NCI-H2196 (cell line): ENCODE results near the gene UBE2E2.

ENCODE experiments used
- DNase-seq: peaks from one replicate; lab custom pipeline; 2025; ENCODE audit not compliant: unreplicated experiment; lab: John Stamatoyannopoulos, UW

The UBE2E2 gene

DNA sequence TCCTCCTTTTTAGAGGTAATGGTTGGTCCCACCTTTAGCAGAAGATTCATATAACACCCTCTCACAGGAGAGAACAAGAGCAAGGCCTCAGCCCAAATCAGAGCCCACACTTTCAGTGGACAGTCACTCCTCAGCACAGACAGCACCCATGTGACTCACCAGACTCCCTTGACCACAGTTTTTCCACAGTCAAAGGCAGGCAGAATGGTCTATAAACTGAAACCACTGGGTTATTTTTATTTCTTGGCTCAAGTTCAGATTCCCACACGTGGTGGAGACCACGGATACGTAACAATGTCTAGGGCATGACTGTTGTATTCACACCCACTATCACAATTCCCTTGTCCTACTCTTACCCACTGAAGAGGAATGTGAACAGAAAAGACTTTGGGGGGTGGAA, 364.8 kb downstream of the UBE2E2 start:
- no peak for DNase-seq

DNA sequence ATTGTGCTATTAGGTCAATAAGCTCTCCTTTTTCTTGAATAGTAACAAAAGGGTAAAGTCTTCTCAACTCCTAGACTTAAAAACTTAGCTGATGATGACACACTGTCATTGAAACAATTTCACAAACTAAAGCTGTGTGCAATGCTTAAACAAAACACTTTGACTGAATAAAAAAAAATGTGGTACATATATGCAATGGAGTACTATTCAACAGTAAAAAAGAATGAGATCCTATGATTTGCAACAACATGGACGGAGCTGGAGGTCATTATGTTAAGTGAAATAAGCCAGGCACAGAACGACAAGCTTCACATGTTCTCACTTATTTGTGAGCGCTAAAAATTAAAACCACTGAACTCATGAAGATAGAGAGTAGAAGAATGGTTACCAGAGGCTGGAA, 370.7 kb downstream of the UBE2E2 start:
- DNase-seq: no peak

DNA sequence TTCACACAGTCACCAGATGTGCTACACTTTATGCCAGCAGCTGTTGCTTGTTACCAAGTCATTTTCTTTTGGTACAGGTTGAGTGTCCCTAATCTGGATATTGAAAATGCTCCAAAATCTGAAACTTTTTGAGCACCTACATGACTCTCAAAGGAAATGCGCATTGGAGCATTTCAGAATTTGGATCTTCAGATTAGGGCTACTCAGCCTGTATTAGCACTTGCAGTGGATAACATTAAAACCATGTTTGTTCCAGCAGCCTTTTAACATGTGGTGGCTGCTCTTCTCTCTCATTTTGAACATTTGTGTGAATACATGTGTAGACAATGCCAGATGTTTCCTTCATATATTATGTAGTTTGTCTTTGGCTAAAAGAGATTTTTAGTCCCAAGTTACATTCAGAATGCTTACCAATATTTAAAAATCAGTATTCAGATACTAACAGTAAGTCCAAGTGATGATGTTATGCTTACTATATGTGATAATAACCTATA, 371.7 kb downstream of the UBE2E2 start:
- no peak for DNase-seq

DNA sequence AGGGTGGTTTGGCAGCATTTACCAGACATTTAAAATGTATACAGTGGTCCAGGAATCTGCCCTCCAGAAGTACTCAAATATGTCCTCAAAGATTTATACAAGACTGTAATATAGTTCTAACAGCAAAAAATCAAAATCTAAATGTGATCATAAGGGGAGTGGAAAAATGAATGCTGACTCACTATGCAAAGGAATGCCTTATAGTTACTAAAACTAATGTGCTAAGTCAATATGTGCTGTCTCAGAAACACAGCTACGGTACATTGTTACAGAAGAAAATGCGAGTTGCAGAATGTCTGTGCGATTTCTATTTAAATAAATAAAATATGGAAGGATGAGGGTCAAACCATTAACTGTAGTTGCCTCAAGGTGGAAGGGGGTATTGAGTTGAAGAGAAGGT, 372.6 kb downstream of the UBE2E2 start:
- no peak for DNase-seq

DNA sequence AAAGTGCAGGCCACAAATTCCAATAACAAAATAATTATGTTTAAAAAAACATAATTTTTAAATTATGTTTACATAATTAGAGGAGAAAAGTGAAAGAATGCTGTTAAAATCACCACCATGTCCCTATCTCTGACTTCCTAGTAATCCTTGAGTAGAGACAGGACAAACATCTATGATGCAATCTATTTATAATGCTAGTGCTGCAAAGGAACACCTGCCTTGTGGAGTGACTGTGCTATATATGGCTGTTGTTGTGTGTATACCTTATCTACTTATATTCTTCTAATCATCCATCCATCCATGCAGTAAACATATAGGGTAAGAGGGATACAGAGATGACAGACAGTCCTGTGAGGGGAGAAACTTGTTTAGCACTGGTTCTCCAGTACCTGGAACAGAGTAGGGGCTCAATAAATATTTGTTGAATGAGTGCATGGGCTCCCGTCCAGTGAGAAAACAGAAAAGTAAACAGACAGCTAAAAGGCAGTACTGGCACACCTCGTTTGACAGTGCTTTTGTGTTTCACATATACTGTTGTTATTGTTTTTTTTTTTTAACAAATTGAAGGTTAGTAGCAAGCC, 373.3 kb downstream of the UBE2E2 start:
- DNase-seq: peak; percentile 5

DNA sequence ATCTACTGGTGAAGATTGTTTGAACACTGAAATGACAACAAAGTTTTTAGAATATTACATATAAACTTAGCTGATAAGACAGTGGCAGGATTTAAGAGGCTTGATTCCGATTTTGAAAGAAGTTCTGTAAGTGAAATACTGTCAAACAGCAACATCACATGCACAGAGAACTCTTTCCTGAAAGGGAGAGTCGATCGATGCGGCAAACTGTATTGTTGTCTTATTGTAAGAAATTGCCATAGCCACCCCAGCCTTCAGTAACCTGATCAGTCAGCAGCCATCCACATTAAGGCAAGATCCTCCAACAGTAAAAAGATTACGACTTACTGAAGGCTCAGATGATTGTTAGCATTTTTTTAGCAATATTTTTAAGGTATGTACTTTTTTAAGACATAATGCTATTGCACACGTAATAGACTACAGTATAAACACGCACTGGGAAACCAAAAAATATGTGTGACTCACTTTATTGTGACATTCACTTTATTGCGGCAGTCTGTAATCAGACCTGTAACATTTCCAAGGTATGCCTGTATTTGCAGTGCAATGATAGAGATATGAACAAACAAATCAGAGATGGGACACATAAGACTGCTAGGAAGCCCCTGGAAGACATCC, 377.1 kb downstream of the UBE2E2 start:
- DNase-seq: no peak

DNA sequence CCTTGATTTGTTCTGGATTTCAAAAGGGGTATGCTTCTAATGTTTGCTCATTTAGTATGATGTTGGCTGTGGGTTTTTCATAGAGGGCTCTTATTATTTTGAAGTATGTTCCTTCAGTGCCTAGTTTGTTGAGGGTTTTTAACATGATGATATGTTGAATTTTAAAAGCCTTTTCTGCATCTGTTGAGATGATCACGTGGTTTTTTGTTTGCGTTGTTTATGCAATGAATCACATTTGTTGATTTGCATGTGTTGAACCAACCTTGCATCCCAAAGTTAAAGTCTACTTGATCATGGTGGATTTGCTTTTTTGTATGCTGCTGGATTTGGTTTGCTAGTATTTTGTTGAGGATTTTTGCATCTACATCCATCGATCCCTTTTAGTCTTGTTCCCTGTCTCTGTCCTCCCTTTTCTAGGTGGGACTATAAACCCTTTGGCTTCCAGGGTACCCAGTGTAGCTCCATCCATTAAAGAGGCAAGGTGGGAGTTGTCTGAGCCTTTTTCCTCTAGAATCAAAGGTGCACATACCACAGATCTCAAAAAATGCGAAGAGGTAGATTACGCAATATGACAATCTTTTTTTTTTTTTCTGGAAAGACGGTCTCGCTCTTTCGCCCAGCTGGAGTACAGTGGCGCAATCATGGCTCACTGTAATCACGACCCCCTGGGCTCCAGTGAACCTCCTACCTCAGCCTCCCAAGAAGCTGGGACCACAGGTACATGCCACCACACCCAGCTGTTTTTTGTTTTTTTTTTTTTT, 381.0 kb downstream of the UBE2E2 start:
- DNase-seq: no peak

DNA sequence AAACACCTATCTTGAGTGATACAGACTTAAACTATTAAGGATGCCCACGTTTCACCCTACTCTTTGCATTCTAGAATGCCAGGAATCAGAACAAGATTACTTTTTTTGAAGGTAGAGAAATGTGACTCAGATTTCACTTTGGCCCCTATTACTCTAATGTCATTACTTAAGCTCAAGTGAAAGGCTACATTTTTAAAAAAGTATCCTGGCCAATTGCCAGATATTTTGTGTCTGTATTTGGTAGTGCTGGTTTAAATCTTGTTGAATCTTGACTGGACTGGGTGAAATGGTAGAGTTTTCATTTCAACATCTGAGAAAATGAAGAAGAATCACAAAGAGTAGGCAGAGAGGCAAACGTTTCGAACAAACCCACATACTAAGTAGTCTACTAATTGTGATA, 384.4 kb downstream of the UBE2E2 start:
- DNase-seq: no peak

DNA sequence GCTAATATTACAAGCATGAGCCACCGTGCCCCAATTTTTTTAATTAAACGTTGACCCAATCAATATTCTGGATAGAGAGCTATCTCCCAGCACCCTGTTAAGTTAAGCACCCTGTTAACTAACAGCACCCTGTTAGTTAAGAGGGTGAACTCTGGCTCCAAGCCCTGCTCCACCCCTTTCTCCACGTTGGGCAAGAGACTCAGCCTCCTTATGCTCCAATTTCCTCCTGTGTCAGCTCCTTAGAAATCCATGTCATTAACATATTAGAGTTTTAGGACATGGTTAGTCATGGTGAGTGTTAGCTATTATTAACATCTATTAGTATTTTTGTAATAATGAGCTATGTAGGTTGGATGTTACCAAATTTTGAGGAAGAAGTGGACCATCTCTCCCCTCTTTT, 385.4 kb downstream of the UBE2E2 start:
- no peak for DNase-seq

DNA sequence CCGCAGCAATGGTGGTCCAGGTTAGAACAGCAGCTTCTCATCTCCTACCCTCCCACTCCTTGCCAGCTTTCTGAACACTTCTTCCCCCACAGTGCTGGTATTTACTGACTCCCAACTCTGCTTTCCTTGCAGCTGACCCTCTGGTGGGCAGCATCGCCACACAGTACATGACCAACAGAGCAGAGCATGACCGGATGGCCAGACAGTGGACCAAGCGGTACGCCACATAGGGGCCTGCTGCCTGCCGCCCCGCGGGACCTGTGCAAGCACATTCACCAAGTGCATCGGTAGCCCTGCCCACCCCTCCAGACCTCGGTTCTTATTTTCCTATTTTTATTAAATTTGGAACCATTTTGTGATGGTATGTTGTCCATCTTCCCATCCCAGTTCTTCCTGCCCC, 386.5 kb downstream of the UBE2E2 start:
- DNase-seq: no peak

DNA sequence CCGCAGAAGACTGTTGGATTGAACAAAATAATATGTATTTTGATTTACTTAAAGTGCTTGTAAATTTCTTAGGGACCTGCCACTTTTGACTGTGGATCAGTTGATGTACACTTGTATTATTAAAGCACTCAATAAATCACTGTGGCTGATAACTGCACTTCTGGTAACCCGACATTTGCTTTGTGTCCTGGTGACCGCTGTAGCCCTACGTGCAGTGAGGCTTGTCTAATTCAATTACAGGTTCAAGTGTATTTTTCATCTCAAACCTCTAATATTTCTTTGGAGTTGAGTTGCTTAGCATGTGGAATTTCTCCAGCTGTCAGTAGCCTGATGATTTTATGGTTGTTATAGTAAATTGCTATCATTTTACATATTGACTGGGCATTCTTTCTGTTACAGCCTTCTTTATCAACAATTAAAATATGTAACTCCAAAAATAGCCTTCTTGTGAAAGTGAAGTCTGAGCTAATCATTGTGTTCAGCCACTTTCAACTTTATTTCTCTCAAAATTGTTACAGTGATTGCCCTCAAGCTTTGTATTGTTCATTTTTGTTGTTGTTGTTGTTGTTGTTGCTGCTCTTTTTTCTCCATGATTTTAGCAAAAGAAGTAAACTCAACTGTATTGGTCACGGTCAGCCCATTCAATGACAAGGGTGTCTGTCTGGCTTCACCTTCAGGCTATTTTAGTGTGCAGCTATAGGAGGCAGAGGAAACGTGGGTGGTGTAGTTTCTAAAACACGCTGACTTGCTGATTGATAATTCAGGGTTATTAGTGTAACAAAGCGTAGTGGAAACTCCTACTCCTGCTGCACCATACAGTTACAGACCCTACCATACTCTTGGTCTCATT, 387.5 kb downstream of the UBE2E2 start:
- DNase-seq: no peak

DNA sequence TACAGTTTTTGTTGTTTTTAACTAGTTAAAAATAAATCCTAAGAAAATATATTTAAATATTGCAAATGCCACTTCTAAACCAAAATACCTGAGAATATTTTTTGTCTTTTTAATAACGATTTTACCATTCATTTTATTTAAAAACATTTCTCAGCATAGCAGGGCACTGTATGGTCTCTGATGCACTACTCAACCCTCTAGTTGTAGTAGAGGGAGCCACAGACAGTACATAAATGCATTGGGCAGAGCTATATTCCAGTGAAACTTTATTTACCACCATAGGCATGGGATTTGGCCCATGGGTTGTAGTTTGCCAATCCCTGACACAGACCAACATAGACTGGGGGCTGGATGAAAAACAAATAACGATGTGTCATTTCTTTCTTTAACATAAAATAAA, 388.2 kb downstream of the UBE2E2 start:
- no peak for DNase-seq

DNA sequence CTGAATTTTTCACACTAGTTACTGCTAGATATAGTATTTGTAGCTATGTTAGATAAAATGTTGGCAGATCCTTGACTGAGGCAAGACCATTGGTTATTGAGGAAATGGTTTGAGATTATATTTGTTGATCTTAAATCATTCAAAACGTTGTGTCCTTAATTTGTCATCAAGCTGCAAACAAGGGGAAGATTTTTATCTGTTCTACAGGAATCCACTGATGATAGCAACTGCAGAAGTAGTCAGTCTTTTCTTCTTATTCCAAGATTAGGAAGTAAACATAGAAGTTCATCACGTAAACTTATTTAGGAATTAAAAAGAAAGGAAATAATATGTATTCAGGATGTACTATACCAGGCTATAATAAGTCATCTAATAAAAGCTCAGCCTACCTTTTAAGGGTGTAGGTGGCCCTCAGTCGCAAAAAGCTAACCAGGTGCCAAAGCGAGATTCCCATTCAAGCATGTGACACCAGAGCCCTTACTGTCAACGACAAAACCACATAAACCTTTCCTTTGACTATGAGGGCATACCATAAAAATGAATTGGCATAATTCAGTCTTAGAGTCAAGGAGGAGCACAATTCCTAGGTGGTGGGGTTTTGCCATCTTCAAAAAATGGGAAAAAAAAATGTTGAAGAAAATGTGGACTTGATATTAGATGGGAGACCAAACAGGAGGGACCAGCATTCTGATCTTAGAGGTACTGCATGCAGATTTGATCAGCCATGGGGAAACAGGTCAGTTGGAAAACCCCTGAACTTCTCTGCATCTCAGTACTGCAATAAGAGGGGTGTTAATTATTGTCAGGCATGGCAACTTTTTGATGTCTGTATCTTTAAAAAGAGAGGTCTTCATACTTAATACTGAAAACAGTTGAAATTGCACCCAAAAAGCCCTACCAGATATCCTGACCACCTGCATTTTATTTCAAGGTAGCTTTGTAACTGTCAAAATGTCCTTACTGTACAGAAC, 390.1 kb downstream of the UBE2E2 start:
- DNase-seq: no peak

DNA sequence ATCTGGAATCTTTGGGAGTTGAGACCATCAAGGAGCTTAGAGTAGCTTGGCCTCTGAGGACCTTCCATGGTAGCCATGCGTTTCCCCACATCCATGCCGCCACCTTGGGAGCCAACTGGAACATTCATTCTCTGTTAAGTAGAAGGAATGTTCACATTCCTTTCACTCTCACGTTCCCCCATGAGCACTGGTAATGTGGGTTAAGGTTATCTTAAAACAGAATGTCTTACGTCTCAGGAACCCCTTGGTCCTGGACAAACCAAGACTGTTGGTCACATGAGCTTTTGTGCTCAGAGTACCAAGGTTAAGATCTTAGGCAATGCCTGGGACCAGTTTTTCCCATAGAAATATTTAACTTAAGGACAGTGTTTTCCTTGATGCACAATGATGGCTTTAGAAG, 390.9 kb downstream of the UBE2E2 start:
- DNase-seq: no peak

DNA sequence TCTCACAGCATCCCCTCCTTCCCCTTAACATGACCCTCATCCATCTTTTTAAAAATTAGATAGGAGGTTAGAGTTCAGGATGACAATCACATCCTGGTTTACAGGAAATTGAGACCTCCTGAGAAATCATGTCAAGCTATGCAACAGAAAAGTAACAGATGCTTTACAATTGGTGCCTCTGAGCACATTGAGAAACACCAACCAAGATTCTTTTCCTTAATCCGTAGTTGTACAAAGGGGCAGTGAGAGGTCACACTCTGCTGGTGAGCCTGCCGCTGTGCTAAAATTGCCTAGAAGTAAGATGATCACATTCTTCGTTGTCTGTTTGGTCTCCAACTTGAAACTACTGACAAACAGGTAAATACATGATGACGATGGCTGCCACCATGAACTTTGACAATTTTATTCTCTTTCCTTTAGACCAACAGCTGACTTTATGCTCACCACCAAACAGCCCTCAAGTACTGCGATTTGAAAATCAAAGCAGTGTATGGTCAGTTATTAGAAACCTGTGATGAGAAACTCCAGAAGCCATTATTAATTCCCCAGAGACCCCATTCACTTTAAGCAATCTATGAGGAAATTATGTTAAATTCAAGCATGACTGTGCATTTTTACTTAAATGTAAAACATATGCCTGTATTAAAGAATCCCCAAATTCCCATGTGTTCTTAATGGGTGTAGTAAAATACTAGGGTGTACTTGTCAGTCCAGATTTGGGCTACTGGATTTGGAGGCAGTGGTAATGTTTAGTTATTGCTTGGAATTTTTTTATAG, 392.0 kb downstream of the UBE2E2 start:
- no peak for DNase-seq

DNA sequence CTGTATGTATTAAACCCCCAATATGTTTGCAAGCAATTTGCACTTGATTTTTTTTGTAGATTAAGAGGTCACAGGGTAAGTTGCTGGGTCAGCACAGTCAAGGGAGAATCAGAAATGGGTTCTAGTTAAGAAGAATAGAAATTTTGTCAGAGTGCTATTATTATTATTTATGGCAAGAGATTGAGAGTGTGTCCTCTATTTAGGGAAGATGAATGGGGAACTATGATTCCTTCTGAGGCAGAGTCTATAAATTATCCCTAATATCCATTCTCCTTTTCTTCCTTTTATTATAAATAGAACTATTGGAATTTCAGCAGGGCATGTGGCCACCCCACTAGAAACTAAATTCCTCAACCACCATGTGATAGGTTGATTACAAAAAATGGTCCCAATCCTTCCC, 392.7 kb downstream of the UBE2E2 start:
- no peak for DNase-seq

DNA sequence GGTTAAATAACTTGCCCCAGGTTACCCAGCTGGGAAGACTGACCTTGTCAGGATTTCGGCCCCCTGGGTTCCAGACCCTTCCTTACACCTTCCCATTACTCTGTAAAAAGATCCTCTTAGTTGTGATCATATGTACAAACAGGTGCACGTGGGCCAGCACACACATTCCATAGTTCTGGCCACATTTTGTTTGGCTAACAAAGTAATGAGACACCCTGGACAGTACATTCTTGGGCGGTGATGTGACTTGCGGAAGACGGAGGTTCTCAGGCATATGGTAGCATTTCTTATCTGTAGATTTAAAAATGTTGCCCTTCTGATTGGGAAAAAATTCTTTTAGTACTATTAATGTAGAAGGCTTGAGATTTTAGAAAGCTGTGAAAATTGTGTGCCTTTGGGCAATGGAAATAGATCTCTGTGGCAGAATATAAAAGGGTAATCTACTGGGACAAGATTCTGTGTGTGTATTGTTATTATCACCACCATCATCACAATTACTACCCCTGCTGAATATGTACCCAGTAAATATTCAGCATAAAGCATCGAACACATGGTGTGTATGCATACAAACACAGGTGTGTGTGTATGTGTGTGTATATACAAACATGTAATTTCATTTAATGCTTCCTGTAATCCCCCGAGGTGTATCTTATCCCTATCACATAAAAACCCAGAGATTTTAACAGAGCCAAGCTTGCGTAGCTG, 397.2 kb downstream of the UBE2E2 start:
- no peak for DNase-seq

DNA sequence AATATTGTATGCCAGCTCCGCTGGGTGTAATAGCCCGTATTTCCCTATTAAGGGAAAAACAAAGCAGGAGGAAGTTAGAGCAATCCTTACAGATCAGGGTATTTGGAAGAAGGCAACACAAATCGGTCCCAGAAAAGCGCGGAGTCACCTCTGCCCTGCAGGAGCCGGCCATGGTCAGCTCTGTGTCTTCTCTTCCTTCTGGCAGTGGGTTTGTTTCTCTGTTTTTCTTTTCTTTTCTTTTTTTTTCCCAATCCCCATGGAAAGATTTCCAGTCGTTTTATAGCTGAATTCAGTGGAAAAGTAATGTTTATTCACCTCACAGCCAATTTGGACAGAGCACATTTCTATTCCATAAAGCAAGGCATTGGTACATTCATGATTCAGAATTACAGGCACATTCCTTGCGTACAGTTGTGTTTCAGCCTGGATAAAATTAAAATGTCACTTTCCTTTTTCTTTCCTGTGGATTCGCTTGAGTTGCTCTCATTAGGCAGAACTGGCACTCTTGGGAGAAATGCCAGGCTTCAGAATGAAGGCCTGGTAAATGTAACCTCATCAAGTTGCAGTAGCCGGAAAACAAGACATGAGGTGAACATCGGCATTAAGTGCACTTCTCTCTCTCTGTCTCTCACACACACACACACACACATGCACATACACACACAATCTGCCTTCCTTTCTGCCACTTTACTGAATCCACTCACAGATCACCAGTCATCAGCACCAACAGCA, 398.1 kb downstream of the UBE2E2 start:
- DNase-seq: no peak
